T47D (cell line): ENCODE measurements around the gene SOAT2.

Source experiments
- DNase-seq, 2 experiments: peaks; one replicate each; pipeline versions ENCODE4 v3.0.0 to v3.0.0-alpha.2; 2011 to 2012; ENCODE audit warnings: low read depth in 1 of 2, low spot score in 1 of 2
- JUND ChIP-seq: IDR thresholded peaks from 2 replicates; pipeline ENCODE4 v1.6.1; 2012; ENCODE audit warnings: low read depth
- in situ Hi-C: cut with HindIII; loops from 2 replicates; pipeline ENCODE4 v1.10.0; 2016; ENCODE audit warnings: low sequenced_read_pairs, low pct_unique_long_range_greater_than_20kb

The SOAT2 gene

GRCh38 chr12:53061404-53062010 lies 41.8 kb upstream of the SOAT2 start:
- in situ Hi-C loops: no loop called here
- peak; percentile 64 to 88 for DNase-seq
- no peak for TF ChIP-seq JUND

- no peak for TF ChIP-seq JUND
These were observed 41.0 kb upstream of the SOAT2 start for GRCh38 chr12:53062011-53062961.

GRCh38 chr12:53062977-53063707 lies 40.1 kb upstream of the SOAT2 start:
- in situ Hi-C loops: no loop called here
- DNase-seq: no peak
- no peak for TF ChIP-seq JUND

More at GRCh38 chr12:53062011-53062961, 41.0 kb upstream of the SOAT2 start:
- in situ Hi-C loops: no loop called here
- no peak for DNase-seq

- no peak for DNase-seq
- in situ Hi-C loops: no loop called here
- no peak for TF ChIP-seq JUND
These were observed 39.3 kb upstream of the SOAT2 start for GRCh38 chr12:53063708-53064612.

- in situ Hi-C loops: no loop called here
- TF ChIP-seq JUND: no peak
- DNase-seq: no peak
These were observed 38.5 kb upstream of the SOAT2 start for GRCh38 chr12:53064613-53065436.

GRCh38 chr12:53065470-53065869 lies 37.8 kb upstream of the SOAT2 start:
- in situ Hi-C loops: no loop called here
- DNase-seq: no peak
- TF ChIP-seq JUND: no peak

GRCh38 chr12:53065975-53066931 lies 37.0 kb upstream of the SOAT2 start:
- TF ChIP-seq JUND: no peak
- in situ Hi-C loops: no loop called here
- DNase-seq: peak; percentile 83 to 91

- no peak for DNase-seq
- no peak for TF ChIP-seq JUND
- in situ Hi-C loops: no loop called here
These were observed 36.0 kb upstream of the SOAT2 start for GRCh38 chr12:53067074-53067992.

GRCh38 chr12:53067993-53068770 lies 35.1 kb upstream of the SOAT2 start:
- DNase-seq: no peak
- TF ChIP-seq JUND: no peak
- in situ Hi-C loops: no loop called here
